Fibroblast of pulmonary artery (primary cell): ENCODE data around the gene CAV1.

Experiments
- DNase-seq: peaks from one replicate; pipeline ENCODE4 v3.0.0-alpha.2; 2010; ENCODE audit warnings: low read depth
- H3K4me3 ChIP-seq: replicated peaks from 2 replicates; pipeline ENCODE4 v1.5.1; 2011; ENCODE audit warnings: low read depth, mild to moderate bottlenecking, control low read depth, low read length, moderate library complexity
- CTCF ChIP-seq: IDR thresholded peaks from 2 replicates; pipeline ENCODE4 v1.5.1; 2011; ENCODE audit warnings: mild to moderate bottlenecking, control low read depth, low read length, inconsistent platforms; ENCODE audit errors: missing control alignments

CAV1 gene

GRCh38 chr7:116499168-116500077, 25.4 kb upstream of the CAV1 start, which contains the start of gene CAV2:
Gene CAV2, plus strand, starts transcription at chr7:116499738. Its CDS starts 44 bp downstream, at chr7:116499782.
- DNase-seq = peak; percentile 53
- H3K4me3 ChIP-seq = peak within 1 kb of the TSS; percentile 67
- TF ChIP-seq CTCF = no peak

- no peak for TF ChIP-seq CTCF
- H3K4me3 ChIP-seq = peak overlapping the region; percentile 67
- peak; percentile 62 for DNase-seq
Measured at GRCh38 chr7:116500078-116500853, 24.6 kb upstream of the CAV1 start.

GRCh38 chr7:116501425-116502167, 23.2 kb upstream of the CAV1 start:
- DNase-seq = no peak
- H3K4me3 ChIP-seq = peak overlapping the region; percentile 67
- TF ChIP-seq CTCF = no peak

DNA sequence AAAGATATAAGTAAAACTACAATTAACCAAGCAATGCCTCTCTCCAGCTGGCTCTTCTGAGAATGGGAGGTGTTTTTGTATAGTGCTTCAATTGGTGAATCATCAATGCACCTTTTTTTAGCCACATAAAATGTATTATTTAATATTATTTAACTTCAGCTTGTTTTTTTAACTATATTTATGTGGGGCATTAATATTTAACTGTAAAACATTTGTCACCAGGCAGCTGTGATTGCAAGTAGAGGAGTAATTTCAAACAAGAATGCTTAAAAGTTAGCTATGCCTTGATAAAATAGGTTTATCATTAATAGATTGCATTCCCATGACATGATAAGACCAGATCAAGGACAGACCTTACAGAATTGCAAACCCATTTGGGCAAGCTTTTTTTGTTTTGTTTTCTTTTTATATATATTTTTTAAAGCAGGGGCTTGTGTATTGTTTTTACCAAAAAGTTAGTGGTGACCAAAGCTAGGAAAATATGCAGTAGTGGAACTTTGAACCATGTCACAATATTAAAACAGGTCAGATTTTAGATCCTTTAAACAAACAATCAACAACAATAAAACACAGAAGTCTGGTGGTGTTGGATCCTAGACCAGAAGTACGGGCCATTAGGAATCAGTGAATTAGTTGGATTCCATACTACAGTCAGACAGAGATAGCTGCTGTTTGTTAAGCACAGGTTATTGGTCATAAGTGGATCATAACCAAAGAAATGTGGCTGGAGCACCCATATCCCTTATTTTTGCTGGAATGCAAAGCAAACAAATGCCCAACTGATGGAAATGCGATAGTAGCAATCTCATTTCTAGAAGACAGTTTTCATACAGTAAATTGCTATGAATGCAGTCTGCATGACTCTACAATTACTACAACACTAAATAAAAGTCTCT, 22.4 kb upstream of the CAV1 start:
- H3K4me3 ChIP-seq = peak overlapping the region; percentile 67
- TF ChIP-seq CTCF = no peak
- no peak for DNase-seq

DNA sequence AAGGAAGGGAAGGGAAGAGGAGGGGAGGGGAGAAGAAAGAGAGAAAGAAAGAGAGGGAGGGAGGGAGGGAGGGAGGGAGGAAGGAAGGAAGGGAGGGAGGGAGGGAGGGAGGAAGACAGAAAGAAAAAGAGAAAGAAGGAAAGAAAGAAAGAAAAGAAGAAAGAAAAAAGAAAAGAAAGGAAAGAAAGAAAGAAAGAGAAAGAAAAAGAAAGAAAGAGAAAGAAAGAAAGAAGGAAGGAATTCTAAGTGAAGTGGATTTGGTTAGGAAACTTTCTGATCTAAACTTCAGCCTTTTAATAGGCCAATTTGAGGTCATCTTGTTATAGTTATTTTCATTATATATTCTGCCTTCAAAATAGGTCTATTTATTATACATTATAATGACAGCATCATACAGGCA, 21.0 kb upstream of the CAV1 start:
- H3K4me3 ChIP-seq = no peak overlapping the region
- TF ChIP-seq CTCF = no peak
- no peak for DNase-seq

GRCh38 chr7:116505278-116505677, 19.6 kb upstream of the CAV1 start:
- DNase-seq = no peak
- no peak overlapping the region for H3K4me3 ChIP-seq
- no peak for TF ChIP-seq CTCF
